Inflammatory macrophage treated with lipopolysaccharide for 4 hours (primary cell): ENCODE data around the gene STAU1.
"Not testable (repeated sequence)": the region's sequence is repeated elsewhere in the genome, so short reads cannot be mapped to it uniquely, and the experiment has no call there.

Experiments used
- DNase-seq: peaks from one replicate; pipeline ENCODE4 v3.0.0-alpha.2; 2020

Gene STAU1

GRCh38 chr20:49161428-49162152 is 26.5 kb downstream of the STAU1 start:
- DNase-seq = no peak

GRCh38 chr20:49160057-49160929 is 27.8 kb downstream of the STAU1 start:
- DNase-seq = no peak

- DNase-seq = no peak
Measured at GRCh38 chr20:49157146-49157545, 31.0 kb downstream of the STAU1 start.

DNA sequence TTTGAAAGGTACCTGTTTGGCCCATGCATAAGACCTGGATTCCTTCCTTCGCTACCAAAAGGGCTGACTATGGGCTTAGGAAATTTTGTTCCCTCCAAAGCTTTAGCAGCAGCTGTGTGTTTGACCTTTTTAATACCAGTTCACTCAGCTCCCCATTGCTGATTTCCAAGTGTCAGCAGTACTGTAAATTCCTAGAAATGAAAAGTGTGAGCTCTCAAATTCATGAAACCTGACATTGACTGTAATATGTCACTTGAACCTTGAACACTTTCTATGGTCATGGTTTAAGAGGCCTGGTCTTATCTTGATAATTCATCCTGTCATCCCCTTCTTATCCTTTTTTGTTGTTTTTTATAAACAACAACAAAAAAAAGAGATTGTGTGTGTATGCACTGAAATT is 31.7 kb downstream of the STAU1 start:
- no peak for DNase-seq

DNA sequence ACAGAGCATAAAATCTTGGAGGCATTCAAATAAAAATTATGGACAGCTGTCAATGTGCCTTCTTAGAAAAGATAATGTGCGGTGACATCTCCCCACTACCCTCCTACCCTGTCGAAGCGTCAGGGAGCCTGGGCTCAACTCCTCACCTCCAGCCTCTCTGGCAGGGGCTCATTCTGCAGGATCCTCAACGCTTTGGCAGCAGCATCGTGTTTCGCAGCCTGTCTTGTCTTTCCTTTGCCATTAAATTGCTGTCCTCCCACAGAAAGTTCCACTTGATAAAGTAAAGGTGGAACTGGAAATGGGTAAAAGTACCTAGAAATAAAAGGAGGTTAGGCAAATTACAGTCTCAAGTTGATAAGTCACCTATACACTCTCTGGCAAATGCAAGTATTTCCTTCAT is 36.7 kb downstream of the STAU1 start:
- DNase-seq = no peak

DNA sequence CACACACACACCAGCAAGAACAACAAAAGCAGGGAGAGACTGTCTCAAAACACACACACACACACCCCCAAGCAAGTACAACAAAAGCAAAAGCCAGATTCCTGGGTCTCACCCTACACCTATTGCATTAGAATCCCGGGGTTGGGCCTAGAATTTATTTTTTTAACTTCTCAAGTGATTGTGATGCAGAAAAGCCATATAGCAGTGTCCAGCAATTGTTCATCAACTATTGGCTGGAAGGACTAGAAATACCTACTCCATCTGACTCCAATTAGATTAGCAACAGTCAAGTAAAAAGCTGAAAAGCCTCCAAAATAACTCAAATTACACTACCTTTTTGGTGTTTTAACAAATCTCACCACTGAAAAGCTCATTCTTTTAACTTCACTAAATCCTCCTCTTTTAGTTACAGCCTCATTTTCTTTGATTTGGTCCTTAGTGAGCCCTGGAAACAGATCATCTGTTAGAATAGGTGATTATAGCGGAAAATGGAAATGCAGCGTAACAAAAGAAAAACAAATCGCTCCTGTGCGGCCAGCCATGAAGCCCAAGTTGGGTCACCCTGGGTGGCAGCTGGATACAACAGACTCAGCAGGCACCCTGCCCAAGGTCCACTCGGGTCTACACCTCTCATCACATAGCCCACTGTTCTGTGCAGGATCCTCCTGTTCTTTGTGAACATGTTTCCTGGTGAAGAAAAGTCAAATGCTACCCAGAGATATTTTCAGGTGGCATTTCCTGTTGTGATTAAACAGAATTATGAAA is 38.7 kb downstream of the STAU1 start:
- DNase-seq = no peak

DNA sequence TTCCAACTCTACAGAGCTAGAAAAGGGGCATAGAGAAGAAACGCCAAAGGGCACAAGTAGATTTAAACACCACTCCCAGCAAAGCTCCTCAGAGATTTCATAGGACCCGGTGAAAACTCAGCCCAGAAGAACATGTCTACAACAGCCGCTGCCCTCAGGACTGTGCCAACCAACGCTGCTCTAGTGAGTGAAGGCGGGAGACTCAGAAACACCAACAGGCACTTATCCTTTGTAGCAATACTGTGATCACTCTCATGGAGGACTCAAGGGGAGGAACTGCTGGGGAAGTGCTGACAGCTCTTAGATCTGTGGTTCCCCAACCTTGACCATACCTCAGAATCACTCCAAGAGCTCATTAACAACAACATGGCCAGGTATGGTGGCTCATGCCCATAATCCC is 39.5 kb downstream of the STAU1 start:
- DNase-seq = no peak

DNA sequence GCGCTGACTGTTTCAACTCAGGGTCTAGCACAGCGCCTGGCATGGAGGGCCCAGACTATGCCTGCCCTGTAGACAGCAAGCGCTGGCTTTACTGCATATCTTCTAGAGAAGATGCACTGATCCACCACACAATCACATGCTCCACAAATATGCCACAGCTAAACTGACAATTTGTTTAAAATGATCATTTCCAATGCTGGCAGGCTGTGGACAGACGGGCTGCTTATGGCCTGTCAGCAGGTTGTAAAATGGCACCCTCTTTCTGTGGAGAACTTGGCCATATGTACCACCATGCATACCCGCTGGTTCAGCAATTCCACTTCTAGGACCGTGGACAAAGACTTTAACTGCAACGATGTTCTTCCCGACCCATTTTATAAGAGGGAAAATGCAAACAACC is 40.8 kb downstream of the STAU1 start:
- DNase-seq = no peak

DNA sequence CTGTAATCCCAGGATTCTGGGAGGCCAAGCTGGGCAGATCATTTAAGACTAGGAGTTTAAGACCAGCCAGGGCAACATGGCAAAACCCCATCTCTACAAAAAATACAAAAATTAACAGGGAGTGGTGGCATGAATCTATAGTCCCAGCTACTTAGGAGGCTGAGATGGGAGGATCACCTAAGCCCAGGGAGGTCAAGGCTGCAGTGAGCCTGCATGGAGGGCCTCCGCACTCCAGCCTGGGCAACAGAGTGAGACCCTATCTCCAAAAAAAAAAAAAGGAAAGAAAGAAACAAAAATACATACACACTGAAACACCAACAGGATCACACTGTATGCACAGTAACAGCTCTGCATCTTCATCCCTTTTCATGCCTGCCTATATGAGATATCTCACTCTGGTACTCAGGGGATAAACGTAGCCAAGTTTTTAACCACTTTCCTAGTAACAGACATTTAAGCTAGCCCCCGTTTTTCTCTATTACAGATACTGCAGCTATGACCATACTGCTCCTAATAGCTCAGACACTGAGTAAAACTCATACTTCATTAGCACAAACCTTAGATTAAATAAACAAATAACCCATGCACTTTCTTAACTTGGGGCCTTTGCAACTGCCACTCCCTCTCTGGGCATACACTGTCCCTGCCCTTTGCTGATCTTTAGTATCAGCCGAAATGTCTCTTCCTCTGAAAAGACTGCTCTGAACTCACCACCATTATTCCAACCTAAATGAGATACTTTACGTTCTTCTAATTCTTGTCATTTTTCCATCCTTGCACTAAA is 41.5 kb downstream of the STAU1 start:
- DNase-seq = no peak

DNA sequence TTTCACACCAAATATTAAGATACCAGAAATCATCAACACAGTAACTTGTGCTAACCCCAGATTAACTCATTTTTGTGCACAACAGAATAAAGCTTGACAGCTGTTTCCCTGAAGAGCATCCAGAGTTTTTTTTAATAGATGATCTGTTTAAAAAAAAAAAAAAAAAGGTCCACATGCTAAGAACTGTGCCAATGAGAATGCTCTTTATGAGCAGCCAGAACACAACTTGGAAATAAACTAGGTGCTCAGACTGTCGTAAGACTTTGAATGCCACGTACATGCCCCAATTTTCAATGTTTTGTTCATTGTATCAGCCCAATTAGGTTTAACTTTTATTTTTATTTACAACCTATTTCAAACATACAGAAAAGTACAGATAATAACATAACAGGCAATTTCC is 47.3 kb downstream of the STAU1 start:
- DNase-seq = no peak

DNA sequence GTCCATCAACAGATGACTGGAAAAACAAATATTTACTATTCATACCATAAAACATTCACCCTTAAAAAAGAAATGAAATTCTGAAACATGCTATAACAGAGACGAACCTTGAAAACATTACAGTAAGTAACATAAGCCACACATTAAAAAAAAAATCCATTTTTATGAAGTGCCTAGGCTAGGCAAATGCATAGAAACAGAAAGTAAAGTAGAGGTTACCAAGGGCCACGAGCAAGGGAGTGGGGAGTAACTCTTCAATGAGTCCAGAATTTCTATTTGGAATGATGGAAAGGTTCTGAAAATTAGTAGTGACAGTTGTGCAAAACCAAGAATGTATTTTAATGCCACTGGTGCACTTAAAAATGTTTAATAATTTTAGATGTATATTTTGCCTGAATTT is 47.7 kb downstream of the STAU1 start:
- DNase-seq = no peak

- DNase-seq = no peak
Measured at GRCh38 chr20:49138431-49138830, 49.7 kb downstream of the STAU1 start.

GRCh38 chr20:49136817-49137571 is 51.1 kb downstream of the STAU1 start:
- DNase-seq = no peak

DNA sequence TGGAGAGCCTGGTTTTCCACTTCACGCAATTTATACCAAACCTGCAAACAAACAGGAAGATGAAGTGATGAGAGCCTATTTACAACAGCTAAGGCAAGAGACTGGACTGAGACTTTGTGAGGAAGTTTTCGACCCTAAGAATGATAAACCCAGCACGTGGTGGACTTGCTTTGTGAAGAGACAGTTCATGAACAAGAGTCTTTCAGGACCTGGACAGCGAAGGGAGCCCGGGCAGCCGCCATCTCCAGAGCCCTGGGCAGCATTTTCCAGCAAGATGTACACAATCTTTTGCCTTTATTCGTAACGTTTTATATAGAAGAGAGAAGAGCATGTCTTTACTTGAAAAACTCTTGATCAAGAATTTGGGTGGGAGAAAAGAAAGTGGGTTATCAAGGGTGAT is 53.3 kb downstream of the STAU1 start:
- DNase-seq = not testable (repeated sequence)

DNA sequence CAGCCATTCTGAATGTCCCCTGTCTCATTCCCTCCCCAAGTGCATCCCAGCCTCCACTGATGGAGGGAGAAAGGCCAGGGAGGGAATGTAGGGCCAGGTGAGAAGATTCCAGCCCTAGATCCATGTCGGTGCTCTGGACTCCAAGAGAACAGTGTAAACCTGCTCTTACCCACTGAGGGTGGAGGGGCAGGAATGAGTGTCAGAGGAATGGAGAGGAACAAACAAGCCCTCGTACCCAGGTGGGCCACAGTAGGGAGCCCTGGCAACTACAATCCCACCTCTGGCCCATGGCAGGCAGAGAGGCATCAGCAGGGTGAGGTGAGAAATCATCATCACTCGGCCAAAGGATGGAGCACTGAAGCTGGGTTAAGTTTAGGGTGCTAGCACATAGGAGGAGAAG is 54.6 kb downstream of the STAU1 start:
- DNase-seq = no peak

DNA sequence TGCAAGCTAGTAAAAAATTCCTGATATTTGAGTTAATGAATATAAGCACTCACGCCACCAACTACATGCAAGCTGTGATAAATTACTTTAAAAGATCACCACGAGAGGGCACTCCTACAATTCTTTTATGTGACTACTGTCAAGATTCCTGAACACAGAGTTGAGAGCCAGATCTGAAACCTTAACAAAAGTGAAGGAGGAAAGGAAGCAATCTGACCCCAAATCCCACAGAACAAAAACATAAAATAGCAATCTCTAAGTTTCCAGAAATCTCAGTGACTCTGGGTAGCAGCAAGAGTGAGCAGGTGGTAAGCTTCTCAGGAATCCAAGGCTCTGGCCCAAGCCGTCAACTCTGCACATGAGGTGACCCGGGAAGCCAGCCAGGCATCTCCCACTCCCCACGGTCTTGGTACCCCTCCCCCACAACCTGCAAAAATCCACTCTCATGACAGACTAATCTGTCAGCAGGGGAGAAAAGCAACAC is 55.1 kb downstream of the STAU1 start:
- peak; percentile 49 for DNase-seq

DNA sequence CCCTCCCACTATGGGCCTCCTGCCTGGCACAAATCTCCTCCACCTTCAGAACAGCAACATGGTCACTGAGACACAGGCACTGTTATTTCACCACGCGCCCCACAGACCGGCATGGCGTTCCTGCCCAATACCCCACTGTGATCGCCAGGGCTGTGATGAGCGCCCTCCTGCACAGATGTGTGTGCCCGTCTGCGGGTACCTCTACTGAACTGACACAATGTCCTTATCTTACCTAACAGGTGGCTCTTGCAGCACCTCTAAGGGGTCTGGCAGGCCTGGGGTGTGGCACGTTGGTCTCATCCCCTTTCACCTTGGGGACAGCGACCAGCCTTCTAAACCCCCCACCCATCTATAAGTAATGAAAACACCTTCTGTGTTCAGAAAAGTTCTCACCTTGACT is 64.2 kb downstream of the STAU1 start:
- no peak for DNase-seq

DNA sequence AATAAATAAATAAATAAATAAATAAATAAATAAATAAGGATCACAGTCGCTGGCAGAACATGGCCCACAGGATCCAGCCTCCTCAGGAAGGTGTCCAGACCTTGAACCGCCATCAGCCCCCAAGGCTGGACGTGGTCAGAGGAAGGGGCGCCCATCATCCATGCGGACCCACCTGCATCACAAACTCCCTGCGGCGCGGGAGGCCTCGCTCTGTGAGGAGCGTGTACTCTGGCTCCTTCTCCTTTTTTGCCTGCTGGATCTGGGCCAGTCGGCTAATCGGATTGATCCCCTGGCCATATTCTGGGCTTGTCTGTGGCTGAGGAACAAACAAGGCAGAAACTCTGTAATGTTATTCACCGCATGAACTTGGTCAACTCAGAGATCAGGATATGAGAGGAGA is 65.2 kb downstream of the STAU1 start:
- DNase-seq = no peak

DNA sequence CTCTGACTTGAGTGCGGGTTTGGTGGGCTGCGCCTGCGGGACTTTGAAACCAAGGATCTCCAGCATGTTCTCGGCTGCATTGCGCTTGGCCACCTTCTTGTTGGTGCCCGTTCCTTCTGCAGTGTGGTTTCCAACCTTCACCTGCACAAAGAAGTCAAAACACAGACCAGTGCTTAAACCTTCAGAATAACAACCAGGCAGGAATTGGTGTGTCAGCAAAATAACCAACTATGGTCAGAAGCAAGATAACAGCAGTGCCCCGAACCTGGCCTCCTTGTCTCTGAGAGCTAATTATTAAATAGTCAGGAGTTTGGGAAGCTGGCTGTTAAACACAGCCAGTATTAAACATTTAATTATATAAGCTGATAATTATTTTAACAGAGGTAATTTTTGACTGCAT is 68.1 kb downstream of the STAU1 start:
- no peak for DNase-seq

GRCh38 chr20:49118307-49118706 is 69.8 kb downstream of the STAU1 start:
- no peak for DNase-seq

- no peak for DNase-seq
Measured at GRCh38 chr20:49115564-49115963, 72.6 kb downstream of the STAU1 start.
